COR-L47 (cell line): ENCODE results near the gene GLDN.

ENCODE experiments used
- DNase-seq: peaks from one replicate; lab custom pipeline; 2025; lab: John Stamatoyannopoulos, UW

GLDN gene

GRCh38 chr15:51341366-51342226, at the start of gene GLDN:
TSS of gene GLDN (plus strand) at chr15:51341655. CDS start at chr15:51341685, 30 bp downstream.
- DNase-seq: peak; percentile 18

GRCh38 chr15:51298620-51299019, 42.8 kb upstream of the GLDN start:
- no peak for DNase-seq

GRCh38 chr15:51299187-51300015, 42.1 kb upstream of the GLDN start:
- peak; percentile 80 for DNase-seq

- DNase-seq: no peak
These were observed 39.0 kb upstream of the GLDN start for GRCh38 chr15:51302480-51302879.

- no peak for DNase-seq
These were observed 37.9 kb upstream of the GLDN start for GRCh38 chr15:51303462-51303980.

GRCh38 chr15:51307325-51307724, 34.1 kb upstream of the GLDN start:
- no peak for DNase-seq

- no peak for DNase-seq
These were observed 33.6 kb upstream of the GLDN start for GRCh38 chr15:51307811-51308210.

- no peak for DNase-seq
These were observed 31.4 kb upstream of the GLDN start for GRCh38 chr15:51310064-51310463.

- no peak for DNase-seq
These were observed 29.9 kb upstream of the GLDN start for GRCh38 chr15:51311510-51311909.

GRCh38 chr15:51312166-51313073, 29.0 kb upstream of the GLDN start:
- peak; percentile 11 for DNase-seq

- peak; percentile 8 for DNase-seq
These were observed 28.4 kb upstream of the GLDN start for GRCh38 chr15:51313074-51313393.

- DNase-seq: no peak
These were observed 27.7 kb upstream of the GLDN start for GRCh38 chr15:51313644-51314280.

- DNase-seq: no peak
These were observed 26.8 kb upstream of the GLDN start for GRCh38 chr15:51314391-51315337.

- DNase-seq: no peak
These were observed 25.7 kb upstream of the GLDN start for GRCh38 chr15:51315726-51316125.

GRCh38 chr15:51316636-51317035, 24.8 kb upstream of the GLDN start:
- no peak for DNase-seq

- no peak for DNase-seq
These were observed 22.9 kb upstream of the GLDN start for GRCh38 chr15:51318382-51319150.

GRCh38 chr15:51319539-51319938, 21.9 kb upstream of the GLDN start:
- no peak for DNase-seq

GRCh38 chr15:51320843-51321242, 20.6 kb upstream of the GLDN start:
- DNase-seq: no peak

- no peak for DNase-seq
These were observed 20.1 kb upstream of the GLDN start for GRCh38 chr15:51321316-51321715.
